HG03280 (cell line): Measurements from ENCODE around the gene NCF4.

Source experiments
- ATAC-seq: cut with Tn5 transposase; IDR thresholded peaks from one replicate; pipeline ENCODE4 v1.9.1; 2021; ENCODE audit warnings: mild to moderate bottlenecking, moderate library complexity; ENCODE audit not compliant: unreplicated experiment

Gene NCF4

GRCh38 chr22:36860821-36861659, at the start of gene NCF4:
TSS of gene NCF4 (plus strand) at chr22:36861006. CDS start at chr22:36861172, 166 bp downstream.
- ATAC-seq = peak; percentile 58

- no peak for ATAC-seq
These were observed 49.6 kb upstream of the NCF4 start for GRCh38 chr22:36811094-36811800.

GRCh38 chr22:36814801-36815200, 46.0 kb upstream of the NCF4 start:
- no peak for ATAC-seq

- no peak for ATAC-seq
These were observed 45.1 kb upstream of the NCF4 start for GRCh38 chr22:36815558-36816338.

- ATAC-seq = no peak
These were observed 44.5 kb upstream of the NCF4 start for GRCh38 chr22:36816339-36816635.

- ATAC-seq = no peak
These were observed 43.9 kb upstream of the NCF4 start, which contains the start of gene PVALB for GRCh38 chr22:36816636-36817524. TSS of gene PVALB (minus strand) at chr22:36817035. CDS start at chr22:36817005, 30 bp downstream.

GRCh38 chr22:36817525-36817848, 43.3 kb upstream of the NCF4 start:
- ATAC-seq = no peak

GRCh38 chr22:36818010-36818642, 42.7 kb upstream of the NCF4 start:
- no peak for ATAC-seq

GRCh38 chr22:36819112-36819511, 41.7 kb upstream of the NCF4 start:
- no peak for ATAC-seq

GRCh38 chr22:36822581-36822980, 38.2 kb upstream of the NCF4 start:
- no peak for ATAC-seq

GRCh38 chr22:36823186-36823839, 37.5 kb upstream of the NCF4 start:
- ATAC-seq = no peak

- ATAC-seq = no peak
These were observed 36.2 kb upstream of the NCF4 start for GRCh38 chr22:36824655-36825054.

GRCh38 chr22:36826262-36826661, 34.5 kb upstream of the NCF4 start:
- ATAC-seq = no peak

- ATAC-seq = no peak
These were observed 32.0 kb upstream of the NCF4 start for GRCh38 chr22:36828815-36829214.

GRCh38 chr22:36829370-36830002, 31.3 kb upstream of the NCF4 start:
- ATAC-seq = no peak

- no peak for ATAC-seq
These were observed 30.2 kb upstream of the NCF4 start for GRCh38 chr22:36830601-36831000.

- ATAC-seq = no peak
These were observed 29.6 kb upstream of the NCF4 start for GRCh38 chr22:36831206-36831605.

GRCh38 chr22:36831717-36832116, 29.1 kb upstream of the NCF4 start:
- no peak for ATAC-seq

- ATAC-seq = no peak
These were observed 27.7 kb upstream of the NCF4 start for GRCh38 chr22:36833073-36833472.
